NT2/D1 (cell line): ENCODE results near the gene RTL1.

Source experiments
- YY1 ChIP-seq: IDR thresholded peaks from 2 replicates; pipeline ENCODE4 v1.6.1; 2011; ENCODE audit not compliant: insufficient read length, insufficient read depth
- ZNF274 ChIP-seq: IDR thresholded peaks from 2 replicates; pipeline ENCODE4 v1.6.1; 2011; ENCODE audit warnings: mild to moderate bottlenecking, low read depth, low read length

DNA sequence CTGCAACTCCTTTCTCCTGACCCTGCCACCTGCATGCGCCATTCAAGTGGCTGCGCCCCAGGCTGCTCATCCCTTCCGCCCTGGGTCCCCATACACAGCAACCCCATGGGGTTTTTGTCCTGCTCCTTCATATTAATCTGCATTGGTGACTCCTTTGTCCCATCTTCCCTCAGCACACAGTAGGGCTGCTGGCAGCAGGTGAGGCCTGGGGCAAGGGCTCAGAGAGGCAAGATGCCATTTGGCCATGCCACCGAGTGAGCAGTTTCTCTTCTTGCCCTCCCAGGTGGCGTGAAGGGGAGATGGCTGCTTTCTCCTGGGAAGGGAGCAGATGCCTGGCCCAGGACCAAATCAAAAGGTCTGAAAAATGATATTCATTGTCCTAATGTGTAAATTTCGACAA, 9.1 kb downstream of the RTL1 start:
- TF ChIP-seq YY1: no peak
- no peak for TF ChIP-seq ZNF274
